B cell (primary cell): ENCODE measurements around the gene AMBRA1.

Experiments used
- EZH2 ChIP-seq: IDR thresholded peaks from 2 replicates; pipeline ENCODE4 v1.6.1; 2012; ENCODE audit warnings: borderline replicate concordance, low read depth, mild to moderate bottlenecking, moderate library complexity, low read length; ENCODE audit not compliant: insufficient read depth, poor library complexity, severe bottlenecking
- TF ChIP-seq, protein P1 (sequence below): fragments of 200-600 bp; IDR thresholded peaks from one replicate; pipeline ENCODE4 v1.8.0; 2022; ENCODE audit warnings: antibody characterized with exemption, mild to moderate bottlenecking

DNA sequence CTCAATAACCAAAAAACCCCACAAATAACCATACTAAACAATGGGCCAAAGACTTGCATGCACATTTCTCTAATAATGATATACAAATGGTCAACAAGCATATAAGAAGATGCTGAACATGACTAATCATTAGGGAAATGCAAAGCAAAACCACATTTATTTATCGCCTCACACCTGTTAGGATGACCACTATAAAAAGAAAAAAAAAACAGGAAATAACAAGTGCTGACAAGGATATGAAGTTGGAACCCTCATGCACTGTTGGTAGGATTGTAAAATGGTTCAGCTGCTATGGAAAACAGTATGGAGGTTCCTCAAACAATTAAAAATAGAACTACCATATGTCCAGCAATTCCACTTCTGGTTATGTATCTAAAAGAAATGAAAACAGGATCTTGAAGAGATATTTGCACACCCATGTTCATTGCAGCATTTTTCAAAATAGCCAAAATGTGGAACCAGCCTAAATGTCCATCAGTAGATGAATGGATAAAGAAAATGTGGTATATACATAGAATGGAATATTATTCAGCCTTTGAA lies 66.2 kb downstream of the AMBRA1 start:
- TF ChIP-seq, protein P1, sequence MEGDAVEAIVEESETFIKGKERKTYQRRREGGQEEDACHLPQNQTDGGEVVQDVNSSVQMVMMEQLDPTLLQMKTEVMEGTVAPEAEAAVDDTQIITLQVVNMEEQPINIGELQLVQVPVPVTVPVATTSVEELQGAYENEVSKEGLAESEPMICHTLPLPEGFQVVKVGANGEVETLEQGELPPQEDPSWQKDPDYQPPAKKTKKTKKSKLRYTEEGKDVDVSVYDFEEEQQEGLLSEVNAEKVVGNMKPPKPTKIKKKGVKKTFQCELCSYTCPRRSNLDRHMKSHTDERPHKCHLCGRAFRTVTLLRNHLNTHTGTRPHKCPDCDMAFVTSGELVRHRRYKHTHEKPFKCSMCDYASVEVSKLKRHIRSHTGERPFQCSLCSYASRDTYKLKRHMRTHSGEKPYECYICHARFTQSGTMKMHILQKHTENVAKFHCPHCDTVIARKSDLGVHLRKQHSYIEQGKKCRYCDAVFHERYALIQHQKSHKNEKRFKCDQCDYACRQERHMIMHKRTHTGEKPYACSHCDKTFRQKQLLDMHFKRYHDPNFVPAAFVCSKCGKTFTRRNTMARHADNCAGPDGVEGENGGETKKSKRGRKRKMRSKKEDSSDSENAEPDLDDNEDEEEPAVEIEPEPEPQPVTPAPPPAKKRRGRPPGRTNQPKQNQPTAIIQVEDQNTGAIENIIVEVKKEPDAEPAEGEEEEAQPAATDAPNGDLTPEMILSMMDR = no peak
- TF ChIP-seq EZH2 = no peak
